NCI-H748 (cell line): Measurements from ENCODE around the gene ZNF648.
A peak's percentile ranks its signal among the peaks of the same experiment; 100 is the strongest.
"Not testable (repeated sequence)": the region's sequence is repeated elsewhere in the genome, so short reads cannot be mapped to it uniquely, and the experiment has no call there.

ENCODE experiments used
- DNase-seq: peaks from one replicate; lab custom pipeline; 2025; ENCODE audit not compliant: unreplicated experiment; lab: John Stamatoyannopoulos, UW

ZNF648 gene

DNA sequence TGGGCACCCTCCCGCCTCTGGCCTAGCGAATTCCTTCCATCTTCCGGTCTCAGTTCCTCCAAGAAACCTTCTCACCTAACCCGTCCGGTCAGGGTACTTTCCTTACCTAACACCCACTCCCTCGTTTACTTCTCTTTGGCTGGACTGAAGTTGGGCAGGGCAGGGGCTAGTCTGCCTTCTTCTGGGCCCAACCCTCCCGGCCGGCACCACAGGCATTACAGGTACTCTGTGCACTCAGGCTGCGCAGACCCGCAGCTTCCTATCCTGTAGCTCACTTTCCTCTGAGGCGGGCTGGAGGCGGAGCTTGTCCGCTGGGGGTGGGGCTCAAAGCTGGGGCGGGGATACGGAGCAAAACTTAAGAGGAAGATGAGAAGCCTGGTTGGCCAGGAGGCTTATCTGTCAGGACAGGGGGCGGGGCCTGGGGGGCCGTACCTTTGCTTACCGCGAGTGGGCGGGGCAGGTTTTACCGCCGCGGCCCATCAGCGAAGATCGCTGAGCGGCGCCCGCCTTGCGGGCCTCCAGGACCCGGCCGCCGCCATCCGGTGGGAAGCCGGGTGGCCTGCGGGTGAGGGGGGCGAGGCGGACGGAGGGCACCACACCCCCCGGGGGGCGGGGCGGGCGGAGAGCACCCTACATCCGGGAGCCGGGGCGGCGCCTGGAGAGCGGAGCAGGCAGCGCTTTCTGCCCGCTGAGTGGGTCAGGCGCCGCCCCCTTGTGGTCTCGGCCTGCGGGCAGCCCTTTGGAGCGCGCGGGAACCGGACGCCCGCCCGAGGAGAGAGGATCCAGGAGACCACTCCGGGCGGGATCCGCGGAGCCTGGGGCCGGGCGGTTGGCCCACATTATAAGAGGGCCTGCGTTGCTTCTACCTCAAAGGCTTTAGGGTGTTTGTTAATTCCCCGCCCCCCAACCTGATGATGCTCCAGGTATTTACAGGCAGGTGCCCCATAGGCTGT lies 31.9 kb downstream of the ZNF648 start:
- DNase-seq = peak; percentile 93

DNA sequence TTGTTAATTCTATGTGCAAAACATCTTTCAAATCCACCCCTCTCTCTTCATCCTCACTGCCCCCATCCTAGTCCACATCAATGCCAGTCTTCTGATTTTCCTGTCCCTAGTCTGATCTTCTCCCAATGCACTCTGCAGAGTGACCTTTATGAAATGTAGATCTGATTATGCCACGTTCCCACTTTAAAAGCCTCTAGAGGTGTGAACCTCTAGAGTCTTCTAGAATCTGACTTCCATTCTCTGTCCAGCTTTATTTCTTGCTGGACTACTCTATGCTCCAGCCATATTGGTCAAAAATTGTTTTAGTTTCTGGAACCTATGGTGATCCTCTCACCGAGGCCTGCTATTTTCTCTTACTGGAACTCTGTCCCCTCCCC lies 32.5 kb downstream of the ZNF648 start:
- no peak for DNase-seq

DNA sequence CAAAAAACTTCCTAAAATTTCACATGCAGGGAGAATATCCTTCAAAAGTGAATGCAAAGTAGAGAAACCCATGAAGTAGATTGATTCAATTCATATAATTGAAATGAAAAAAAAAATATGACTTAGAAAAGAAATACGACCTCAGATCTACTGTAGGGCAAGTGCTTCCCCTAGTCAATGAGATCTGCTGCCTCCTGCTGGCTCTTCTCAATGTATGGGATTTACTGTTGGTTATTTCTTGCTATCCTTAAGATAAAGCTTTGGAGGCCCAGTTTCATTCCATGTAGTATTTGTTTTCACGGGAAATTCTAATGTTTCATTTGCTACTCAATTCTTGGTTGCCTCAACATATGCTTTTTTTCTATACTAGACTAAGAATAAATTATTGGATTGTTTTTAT lies 46.2 kb downstream of the ZNF648 start:
- no peak for DNase-seq

DNA sequence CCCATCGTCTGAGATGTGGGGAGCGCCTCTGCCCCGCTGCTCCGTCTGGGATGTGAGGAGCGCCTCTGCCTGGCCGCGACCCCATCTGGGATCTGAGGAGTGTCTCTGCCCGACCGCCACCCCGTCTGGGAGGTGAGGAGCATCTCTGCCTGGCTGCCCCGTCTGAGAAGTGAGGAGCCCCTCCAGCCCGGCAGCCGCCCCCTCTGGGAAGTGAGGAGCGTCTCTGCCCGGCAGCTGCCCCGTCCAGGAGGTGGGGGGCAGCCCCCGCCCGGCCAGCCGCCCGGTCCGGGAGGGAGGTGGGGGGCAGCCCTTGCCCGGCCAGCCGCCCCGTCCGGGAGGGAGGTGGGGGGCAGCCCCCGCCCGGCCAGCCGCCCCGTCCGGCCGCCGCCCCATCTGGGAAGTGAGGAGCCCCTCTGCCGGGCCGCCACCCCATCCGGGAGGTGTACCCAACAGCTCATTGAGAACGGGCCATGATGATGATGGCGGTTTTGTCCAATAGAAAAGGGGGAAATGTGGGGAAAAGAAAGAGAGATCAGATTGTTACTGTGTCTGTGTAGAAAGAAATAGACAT lies 50.6 kb downstream of the ZNF648 start:
- not testable (repeated sequence) for DNase-seq

DNA sequence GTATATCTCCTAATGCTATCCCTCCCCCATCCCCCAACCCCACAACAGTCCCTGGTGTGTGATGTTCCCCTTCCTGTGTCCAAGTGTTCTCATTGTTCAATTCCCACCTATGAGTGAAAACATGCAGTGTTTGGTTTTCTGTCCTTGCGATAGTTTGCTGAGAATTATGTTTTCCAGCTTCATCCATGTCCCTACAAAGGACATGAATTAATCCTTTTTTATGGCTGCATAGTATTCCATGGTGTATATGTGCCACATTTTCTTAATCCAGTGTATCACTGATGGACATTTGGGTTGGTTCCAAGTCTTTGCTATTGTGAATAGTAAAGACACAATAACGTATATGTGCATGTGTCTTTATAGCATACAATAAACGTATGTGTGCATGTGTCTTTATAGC lies 56.1 kb downstream of the ZNF648 start:
- DNase-seq = not testable (repeated sequence)

DNA sequence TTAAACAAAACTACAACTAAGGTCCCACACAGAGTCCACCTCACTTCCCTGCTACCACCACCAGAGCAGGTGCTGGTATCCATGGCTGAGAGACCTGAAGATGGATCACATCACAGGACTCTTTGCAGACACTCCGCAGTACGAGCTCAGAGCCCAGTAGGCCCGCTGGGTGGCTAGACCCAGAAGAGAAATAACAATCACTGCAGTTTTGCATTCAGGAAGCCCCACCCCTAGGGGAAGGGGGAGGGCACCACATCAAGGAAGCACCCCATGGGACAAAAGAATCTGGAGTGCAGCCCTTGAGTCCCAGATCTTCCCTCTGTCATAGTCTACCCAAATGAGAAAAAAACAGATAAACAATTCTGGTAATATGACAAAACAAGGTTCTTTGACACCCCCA lies 56.9 kb downstream of the ZNF648 start:
- no peak for DNase-seq
